Measurements from ENCODE around the gene DNAAF5. TPM values are rescaled to one million over a fixed set of nuclear protein-coding genes. Genes with fewer than 3 reads are reported as not detected.

Gene DNAAF5
- total and polyA plus RNA-seq, 7 experiments from 2014 or later = 4.0 to 25.7 (median 13.4) TPM

Other genes with a start within 250 kb of the DNAAF5 start
- gene PDGFA, start 206.9 kb upstream of the DNAAF5 start, total RNA-seq = 1 to 10 TPM in 2 of 5 experiments, under 1 TPM in 2, not detected in 1; 0.16 to 2.6 (median 1.1) TPM
- not detected for gene PDGFA, start 206.9 kb upstream of the DNAAF5 start, polyA plus RNA-seq
- 10 to 100 TPM; 18.1 to 51.4 (median 33.1) TPM for gene PRKAR1B, start 582 bp downstream of the DNAAF5 start, total RNA-seq
- gene PRKAR1B, start 582 bp downstream of the DNAAF5 start, polyA plus RNA-seq = 10 to 100 TPM; 16.1 to 21.2 TPM
- 100 to 1,000 TPM in 3 of 5 experiments, 10 to 100 TPM in 2; 58.4 to 254 (median 114) TPM for gene SUN1, start 105.8 kb downstream of the DNAAF5 start, total RNA-seq
- 10 to 100 TPM; 39.4 to 69.0 TPM for gene SUN1, start 105.8 kb downstream of the DNAAF5 start, polyA plus RNA-seq
- 10 to 100 TPM; 42.6 to 82.1 (median 52.6) TPM for gene GET4, start 149.9 kb downstream of the DNAAF5 start, total RNA-seq
- 10 to 100 TPM; 20.5 to 38.6 TPM for gene GET4, start 149.9 kb downstream of the DNAAF5 start, polyA plus RNA-seq
- 10 to 100 TPM in 3 of 5 experiments, 1 to 10 TPM in 2; 5.0 to 68.6 (median 17.3) TPM for gene ADAP1, start 228.0 kb downstream of the DNAAF5 start, total RNA-seq
- gene ADAP1, start 228.0 kb downstream of the DNAAF5 start, polyA plus RNA-seq = 1 to 10 TPM; 3.8 to 5.5 TPM
- 10 to 100 TPM; 18.3 to 48.2 (median 46.1) TPM for gene COX19, start 248.8 kb downstream of the DNAAF5 start, total RNA-seq
- gene COX19, start 248.8 kb downstream of the DNAAF5 start, polyA plus RNA-seq = 10 to 100 TPM; 26.7 to 28.1 TPM